GM15510 (cell line): ENCODE data around the gene IL34.

Experiments used
- POLR2A ChIP-seq: IDR thresholded peaks from 3 replicates; pipeline ENCODE4 v1.6.1; 2011; ENCODE audit warnings: borderline replicate concordance; ENCODE audit not compliant: insufficient read length; ENCODE audit errors: extremely low read depth

Gene IL34

DNA sequence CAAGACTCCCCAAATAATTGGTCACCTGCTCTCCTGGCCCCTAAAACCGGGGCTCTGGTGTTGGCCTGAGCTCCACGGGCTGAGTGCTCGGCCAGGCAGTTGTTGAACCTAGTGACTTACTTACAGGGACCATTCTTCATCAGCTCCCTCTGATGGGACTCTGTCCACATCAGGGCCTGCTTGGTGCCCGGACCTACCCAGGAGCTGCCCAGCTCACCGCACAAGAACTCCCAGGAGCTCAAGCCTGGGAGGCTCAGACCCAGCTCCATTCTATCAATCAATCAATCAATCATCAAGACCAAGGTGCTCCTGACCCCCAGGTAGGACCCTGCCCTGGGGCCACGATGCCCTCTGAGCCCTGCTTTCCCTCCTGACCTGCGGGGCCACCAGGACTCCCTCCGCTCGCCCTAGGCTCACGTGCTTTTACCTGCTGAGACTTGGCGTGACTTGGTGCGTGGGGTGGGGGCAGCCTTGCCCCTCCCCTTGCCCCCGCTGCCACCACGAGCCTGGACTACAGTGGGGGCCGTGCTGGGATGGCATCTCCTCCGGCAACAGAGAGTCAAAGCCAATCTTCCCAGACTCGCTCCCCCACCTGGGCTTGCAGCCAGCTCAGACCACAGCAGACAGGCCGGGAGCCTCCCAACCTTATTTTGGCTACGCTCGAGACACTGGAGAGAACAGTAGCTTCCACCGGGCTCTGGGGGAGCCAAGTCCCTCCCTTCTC lies 15.7 kb downstream of the IL34 start:
- TF ChIP-seq POLR2A: no peak

DNA sequence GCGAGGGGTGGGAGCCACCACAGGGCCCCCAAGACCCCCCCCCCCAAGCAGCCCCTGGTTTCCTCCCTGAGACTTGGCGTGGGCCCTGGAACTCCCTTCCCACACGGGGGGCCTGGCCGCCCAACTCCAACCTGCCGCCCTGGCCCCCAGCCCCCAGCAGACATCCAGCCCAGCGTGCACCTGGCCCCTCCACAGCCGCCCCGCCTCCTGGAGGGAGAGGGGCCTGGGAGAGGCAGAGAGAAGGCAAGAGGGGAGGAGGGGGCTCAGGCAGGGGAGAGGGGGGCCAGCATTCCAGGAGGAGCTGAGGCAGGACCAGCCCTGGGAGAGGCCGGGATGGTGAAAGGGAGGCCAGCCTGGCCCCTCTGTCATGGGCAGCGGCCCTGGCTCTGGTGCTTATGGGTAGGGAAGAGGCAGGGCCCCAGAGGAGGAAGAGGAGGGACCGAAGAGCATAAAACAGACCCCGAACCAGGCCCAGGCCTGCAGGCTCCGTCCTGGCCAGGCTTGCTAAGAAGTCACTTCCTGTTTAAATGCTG lies 16.7 kb downstream of the IL34 start:
- no peak for TF ChIP-seq POLR2A

GRCh38 chr16:70663524-70664324 lies 17.4 kb downstream of the IL34 start:
- TF ChIP-seq POLR2A: no peak

- no peak for TF ChIP-seq POLR2A
Observed at GRCh38 chr16:70664325-70665112, 18.2 kb downstream of the IL34 start.

- TF ChIP-seq POLR2A: no peak
Observed at GRCh38 chr16:70665113-70665694, 18.8 kb downstream of the IL34 start.

- TF ChIP-seq POLR2A: no peak
Observed at GRCh38 chr16:70665806-70666735, 19.7 kb downstream of the IL34 start.

DNA sequence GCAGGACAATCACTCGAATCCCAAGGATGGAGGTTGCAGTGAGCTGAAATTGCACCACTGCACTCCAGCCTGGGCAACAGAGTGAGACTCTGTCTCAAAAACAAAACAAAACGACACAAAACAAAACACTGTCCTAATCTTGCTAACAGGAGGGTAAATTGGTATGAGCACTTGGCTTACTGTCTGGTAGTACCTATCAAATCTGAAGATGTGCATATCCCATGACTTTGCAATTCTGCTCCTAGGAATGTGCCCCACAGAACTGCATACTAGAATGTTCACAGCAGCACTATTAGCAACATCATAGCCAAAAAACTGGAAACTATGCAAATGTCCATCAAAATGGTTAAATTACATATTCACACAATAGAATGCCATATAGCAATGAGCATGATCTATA lies 23.8 kb downstream of the IL34 start:
- TF ChIP-seq POLR2A: no peak

- TF ChIP-seq POLR2A: no peak
Observed at GRCh38 chr16:70674221-70675014, 28.1 kb downstream of the IL34 start.

DNA sequence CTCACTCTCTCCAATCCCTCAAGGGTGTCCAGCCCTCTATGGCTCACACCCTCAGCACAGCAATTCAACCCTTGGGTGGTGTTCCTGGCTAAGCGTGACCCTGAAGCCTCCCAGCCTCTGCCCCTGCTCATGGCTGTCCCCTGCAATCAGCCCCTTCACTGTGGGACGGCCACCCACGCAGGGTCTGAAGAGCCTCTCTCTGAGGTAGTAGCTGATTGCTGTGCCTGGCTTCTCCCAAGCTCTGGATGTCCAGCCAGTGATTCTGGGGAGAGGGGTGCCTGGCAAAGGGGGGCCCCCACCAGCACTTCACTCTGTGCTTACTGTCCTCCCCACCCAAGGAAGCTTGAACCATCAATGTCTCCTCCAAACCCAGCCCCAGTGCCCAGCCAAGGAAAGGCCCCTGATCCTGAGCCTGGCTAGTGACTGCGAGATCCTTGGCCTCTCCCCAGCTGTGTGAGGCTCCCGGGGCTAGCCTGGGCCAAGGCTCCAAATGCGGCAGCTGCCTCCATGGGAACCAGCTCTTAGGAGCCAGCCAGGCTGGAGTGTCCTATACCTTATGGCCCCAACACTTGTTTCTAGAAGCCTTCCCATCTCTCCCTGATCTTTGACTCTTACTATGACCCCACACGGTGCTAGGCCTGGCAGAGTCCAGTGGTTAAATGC lies 29.6 kb downstream of the IL34 start:
- no peak for TF ChIP-seq POLR2A

DNA sequence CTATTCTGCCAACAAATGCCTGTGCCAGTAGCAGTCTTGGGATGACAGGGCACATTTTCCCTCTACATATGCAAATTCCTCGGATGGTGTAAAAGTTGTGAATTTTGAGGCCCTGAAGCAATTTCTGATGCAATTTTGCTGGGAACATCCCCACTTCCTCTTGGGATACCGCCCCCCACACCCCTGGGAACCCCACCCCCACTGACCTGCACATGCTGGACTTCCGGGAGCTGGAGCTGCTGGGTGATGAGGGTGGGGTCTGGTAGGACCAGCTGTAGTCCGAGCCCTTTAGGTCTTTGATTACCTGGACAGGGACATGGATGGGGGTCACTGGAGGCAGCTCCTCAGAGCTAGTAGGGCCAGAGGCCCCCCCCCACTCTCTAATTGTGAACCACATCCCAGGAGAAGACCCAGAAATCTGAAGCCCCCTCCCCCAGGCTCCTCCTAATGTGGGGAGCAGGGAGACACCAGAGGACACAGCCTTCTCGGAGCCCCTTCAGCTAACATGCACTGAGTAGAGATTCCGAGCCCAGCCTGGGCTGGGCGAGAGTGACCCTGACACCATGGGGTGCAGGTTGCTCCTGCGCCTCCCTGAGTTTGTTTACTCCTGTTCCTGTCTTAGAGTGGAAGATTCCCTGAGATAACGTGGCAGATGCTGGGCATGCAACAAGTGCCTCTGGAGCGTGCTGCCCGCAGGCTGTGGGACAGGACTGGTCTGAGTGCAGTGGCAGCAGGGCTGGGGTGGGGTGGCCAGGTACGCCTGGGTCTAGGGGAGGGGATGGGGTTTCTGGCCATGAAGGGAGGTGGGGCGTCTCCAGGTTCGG lies 30.5 kb downstream of the IL34 start:
- TF ChIP-seq POLR2A: no peak

DNA sequence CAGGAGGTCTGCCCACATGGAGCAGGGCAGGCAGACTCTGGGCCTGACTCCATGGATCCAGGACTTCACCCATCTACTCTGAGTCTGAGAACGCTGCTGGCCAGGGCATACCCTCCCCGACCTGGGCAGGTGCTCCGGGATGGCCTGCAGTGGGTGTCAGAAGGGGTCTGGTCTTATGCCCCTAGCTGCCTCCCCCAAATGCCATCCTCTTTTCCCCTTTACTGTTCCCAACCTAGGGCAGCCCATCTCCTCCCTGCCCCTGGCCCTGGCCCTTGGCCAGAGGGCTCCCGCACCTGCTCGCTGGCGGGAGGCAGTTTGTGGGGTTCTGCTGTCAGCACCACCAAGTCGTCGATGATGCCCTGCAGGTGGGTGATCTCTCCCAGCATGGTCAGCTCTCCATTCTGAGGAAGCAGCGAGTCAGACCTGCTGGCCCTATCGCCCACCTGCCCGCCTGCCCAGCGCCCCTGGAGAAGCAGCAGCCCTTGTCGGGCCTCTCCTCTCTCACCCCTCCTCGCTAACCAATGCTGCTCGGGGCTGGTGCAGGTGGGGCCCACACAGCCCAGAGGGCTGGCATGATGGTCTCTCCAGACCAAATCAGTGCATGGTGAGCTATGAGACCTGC lies 31.3 kb downstream of the IL34 start:
- TF ChIP-seq POLR2A: no peak
